DND-41 (cell line): Measurements from ENCODE around the gene LCOR.
A peak's percentile ranks its signal among the peaks of the same experiment; 100 is the strongest.

Experiments
- ATAC-seq: fragments of 200-7000 bp; cut with Tn5 transposase; 3 replicates; pipeline ENCODE4 v1.9.1; 2021; ENCODE audit warnings: low read depth; ENCODE audit not compliant: insufficient read depth
- DNase-seq: peaks from one replicate; pipeline ENCODE4 v3.0.0-alpha.2; 2020
- H2AFZ ChIP-seq: 2 replicates; pipeline ENCODE4 v1.6.0; 2012; ENCODE audit warnings: low read depth, low read length
- H3K27ac ChIP-seq: 2 replicates; pipeline ENCODE4 v1.5.1; 2012; ENCODE audit warnings: low read length, inconsistent platforms
- H3K27me3 ChIP-seq: fragments of 200-600 bp; sonication (generic); 2 replicates; pipeline ENCODE4 v1.6.0; 2012; ENCODE audit warnings: low read length, mild to moderate bottlenecking, inconsistent platforms; ENCODE audit not compliant: insufficient read depth, poor library complexity
- H3K36me3 ChIP-seq: 2 replicates; pipeline ENCODE4 v1.5.1; 2012; ENCODE audit warnings: low read length, inconsistent platforms; ENCODE audit not compliant: insufficient read depth
- H3K4me1 ChIP-seq: 2 replicates; pipeline ENCODE4 v1.5.1; 2012; ENCODE audit warnings: mild to moderate bottlenecking, low read length; ENCODE audit not compliant: insufficient read depth
- H3K4me2 ChIP-seq: 2 replicates; pipeline ENCODE4 v1.6.0; 2012; ENCODE audit warnings: mild to moderate bottlenecking, moderate library complexity, low read length, inconsistent platforms; ENCODE audit not compliant: insufficient read depth
- H3K4me3 ChIP-seq, 2 experiments: fragments of 200-600 bp in 1 of 2; shearing (Covaris generic) in 1 of 2; 2 replicates each; pipeline ENCODE4 v1.5.1; 2012 to 2016; ENCODE audit warnings: inconsistent platforms in 2 of 2, low read length in 2 of 2, mild to moderate bottlenecking in 2 of 2, low read depth in 1 of 2, moderate library complexity in 1 of 2
- H3K79me2 ChIP-seq: 2 replicates; pipeline ENCODE4 v1.6.0; 2012; ENCODE audit warnings: low read length, inconsistent platforms; ENCODE audit not compliant: insufficient read depth
- H3K9ac ChIP-seq: 2 replicates; pipeline ENCODE4 v1.6.0; 2012; ENCODE audit warnings: low read depth, mild to moderate bottlenecking, inconsistent platforms, low read length, moderate library complexity
- H3K9me3 ChIP-seq: 2 replicates; pipeline ENCODE4 v1.5.1; 2012; ENCODE audit warnings: low read length, moderate library complexity, mild to moderate bottlenecking, inconsistent platforms; ENCODE audit not compliant: insufficient read depth, severe bottlenecking
- H4K20me1 ChIP-seq: 2 replicates; pipeline ENCODE4 v1.6.0; 2012; ENCODE audit warnings: low read length; ENCODE audit not compliant: insufficient read depth
- CTCF ChIP-seq: IDR thresholded peaks from 2 replicates; pipeline ENCODE4 v1.5.1; 2012; ENCODE audit warnings: borderline replicate concordance, low read length, moderate library complexity, mild to moderate bottlenecking; ENCODE audit not compliant: poor library complexity, severe bottlenecking; ENCODE audit errors: extremely low read depth
- EZH2 ChIP-seq: IDR thresholded peaks from 3 replicates; pipeline ENCODE4 v1.6.1; 2012; ENCODE audit warnings: borderline replicate concordance, low read depth, mild to moderate bottlenecking, moderate library complexity, low read length, inconsistent platforms; ENCODE audit not compliant: severe bottlenecking

Gene LCOR

GRCh38 chr10:97018251-97019212 is 186.4 kb downstream of the LCOR start:
- H3K27me3 ChIP-seq = no peaks in the 10 kb centered on the region
- ATAC-seq = no peak
- H3K36me3 ChIP-seq = no peaks in the 10 kb centered on the region
- no peak overlapping the region for H3K9ac ChIP-seq
- no peak for DNase-seq
- H3K27ac ChIP-seq = no peak overlapping the region
- H3K9me3 ChIP-seq = no peaks in the 10 kb centered on the region
- H3K4me3 ChIP-seq = no peak overlapping the region
- no peak overlapping the region for H3K4me2 ChIP-seq
- H4K20me1 ChIP-seq = no peaks in the 10 kb centered on the region
- peak; percentile 23 for TF ChIP-seq CTCF
- no peak for TF ChIP-seq EZH2
- no peak overlapping the region for H2AFZ ChIP-seq
- peaks cover 9% of the 10 kb centered on the region for H3K4me1 ChIP-seq
- no peaks in the 10 kb centered on the region for H3K79me2 ChIP-seq

GRCh38 chr10:97019213-97019844 is 187.2 kb downstream of the LCOR start:
- Histone ChIP-seq H2AFZ (no peak overlapping the region), H3K4me1 (peaks cover 9% of the 10 kb centered on the region), H3K4me2 (no peak overlapping the region), H3K27ac (no peak overlapping the region), H3K36me3 (no peaks in the 10 kb centered on the region), H3K79me2 (no peaks in the 10 kb centered on the region), H3K4me3 (no peak overlapping the region), H3K9ac (no peak overlapping the region), H4K20me1 (no peaks in the 10 kb centered on the region), H3K27me3 (no peaks in the 10 kb centered on the region), H3K9me3 (no peaks in the 10 kb centered on the region)
- no peak for DNase-seq
- ATAC-seq = no peak
- TF ChIP-seq CTCF = no peak
- TF ChIP-seq EZH2 = no peak

GRCh38 chr10:97020452-97021400 is 188.6 kb downstream of the LCOR start:
- H3K4me1 ChIP-seq = peaks cover 9% of the 10 kb centered on the region
- H3K27me3 ChIP-seq = no peaks in the 10 kb centered on the region
- no peaks in the 10 kb centered on the region for H3K9me3 ChIP-seq
- H3K36me3 ChIP-seq = no peaks in the 10 kb centered on the region
- ATAC-seq = no peak
- H3K27ac ChIP-seq = no peak overlapping the region
- no peaks in the 10 kb centered on the region for H3K79me2 ChIP-seq
- H4K20me1 ChIP-seq = no peaks in the 10 kb centered on the region
- no peak overlapping the region for H3K4me3 ChIP-seq
- H3K4me2 ChIP-seq = no peak overlapping the region
- H3K9ac ChIP-seq = no peak overlapping the region
- no peak overlapping the region for H2AFZ ChIP-seq
- no peak for DNase-seq
- no peak for TF ChIP-seq EZH2
- no peak for TF ChIP-seq CTCF
